GM18520 (cell line): ENCODE data around the gene DDR1.

ENCODE experiments used
- ATAC-seq: cut with Tn5 transposase; IDR thresholded peaks from one replicate; pipeline ENCODE4 v1.9.1; 2021; ENCODE audit not compliant: unreplicated experiment

DDR1 gene

DNA sequence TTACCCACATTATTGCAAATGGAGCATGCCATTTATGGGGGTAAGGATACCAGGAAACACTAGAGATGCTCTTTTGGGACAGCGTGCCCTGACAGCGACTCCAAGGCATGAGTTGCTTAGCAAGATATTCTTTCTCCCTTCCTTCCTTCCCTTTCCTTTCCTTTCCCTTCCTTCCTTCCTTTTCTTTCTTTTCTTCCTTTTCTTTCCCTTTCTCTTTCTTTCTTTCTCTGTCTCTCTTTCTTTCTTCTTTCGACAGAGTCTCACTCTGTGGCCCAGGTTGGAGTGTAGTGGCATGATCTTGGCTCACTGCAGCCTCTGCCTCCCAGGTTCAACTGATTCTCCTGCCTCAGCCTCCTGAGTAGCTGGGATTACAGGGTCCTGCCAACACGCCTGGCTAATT lies 59.7 kb downstream of the DDR1 start:
- no peak for ATAC-seq

GRCh38 chr6:30945281-30945680 lies 61.0 kb downstream of the DDR1 start:
- no peak for ATAC-seq

DNA sequence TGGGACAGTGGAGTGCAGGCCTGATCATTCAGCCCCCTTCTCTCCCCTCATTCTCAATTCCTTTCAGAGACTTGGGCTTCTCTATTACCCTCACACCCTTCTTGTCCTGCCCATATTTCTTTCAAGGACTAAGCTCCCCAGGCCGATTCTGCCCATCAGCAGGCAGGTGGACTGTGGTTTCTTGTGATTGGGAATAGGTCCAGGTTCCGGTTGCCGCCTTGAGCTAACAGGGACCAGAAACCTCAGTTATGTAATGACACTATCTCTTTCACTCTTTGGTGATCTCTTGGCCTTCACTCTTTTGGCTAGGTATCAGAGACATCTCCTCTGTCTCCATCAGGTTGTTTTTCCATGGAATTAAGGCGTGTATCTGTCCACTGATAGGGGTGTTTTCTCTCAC lies 62.9 kb downstream of the DDR1 start:
- no peak for ATAC-seq

GRCh38 chr6:30948811-30949210 lies 64.5 kb downstream of the DDR1 start:
- no peak for ATAC-seq
